ENCODE results near the gene FERD3L. TPM values are rescaled to one million over a fixed set of nuclear protein-coding genes. Genes with fewer than 3 reads are reported as not detected.

FERD3L gene, protein sequence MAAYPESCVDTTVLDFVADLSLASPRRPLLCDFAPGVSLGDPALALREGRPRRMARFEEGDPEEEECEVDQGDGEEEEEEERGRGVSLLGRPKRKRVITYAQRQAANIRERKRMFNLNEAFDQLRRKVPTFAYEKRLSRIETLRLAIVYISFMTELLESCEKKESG
- total RNA-seq: not detected in 2 replicates

DNA sequence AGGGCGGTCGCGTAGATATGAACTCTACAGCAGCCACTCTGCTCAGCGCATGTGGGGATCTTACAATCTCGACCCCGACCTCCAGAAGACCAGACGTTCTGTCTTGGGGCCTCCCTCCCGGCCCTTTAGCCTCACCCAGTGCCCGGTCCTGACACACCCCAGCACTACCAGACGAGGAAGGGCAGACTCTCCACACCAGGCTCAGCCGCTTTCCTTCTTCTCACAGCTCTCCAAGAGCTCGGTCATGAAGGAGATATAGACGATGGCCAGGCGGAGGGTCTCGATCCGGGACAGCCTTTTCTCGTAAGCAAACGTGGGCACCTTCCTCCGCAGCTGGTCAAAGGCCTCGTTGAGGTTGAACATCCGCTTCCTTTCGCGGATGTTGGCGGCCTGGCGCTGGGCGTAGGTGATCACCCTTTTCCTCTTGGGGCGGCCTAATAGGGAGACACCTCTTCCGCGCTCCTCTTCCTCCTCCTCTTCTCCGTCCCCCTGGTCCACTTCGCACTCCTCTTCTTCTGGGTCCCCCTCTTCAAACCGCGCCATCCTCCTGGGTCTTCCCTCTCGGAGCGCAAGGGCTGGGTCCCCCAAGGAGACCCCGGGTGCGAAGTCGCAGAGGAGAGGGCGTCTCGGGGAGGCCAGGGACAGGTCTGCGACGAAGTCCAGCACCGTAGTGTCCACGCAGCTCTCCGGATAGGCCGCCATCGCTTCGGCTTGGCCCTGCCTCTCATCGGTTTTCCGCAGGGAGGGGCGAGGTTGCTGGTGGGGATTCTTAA lies at the start of gene FERD3L:
TSS of gene FERD3L (minus strand) at position 761 of the 773 bp plus-strand sequence. CDS start at position 702, 59 bp downstream.

GRCh38 chr7:19117091-19117869 lies 27.9 kb downstream of the FERD3L start, which contains the start of gene TWIST1:
TWIST1 (minus strand) TSS chr7:19117636; CDS start chr7:19117321, 315 bp downstream.

Other genes starting within 250 kb of the FERD3L start
- gene TWIST1, start 27.8 kb downstream of the FERD3L start, total RNA-seq: 26.6 and 42.2 TPM in 2 replicates

All from smooth muscle cell of bladder (primary cell).